Osteoblast (primary cell): Measurements from ENCODE around the gene RIPOR1. TPM values are rescaled to one million over a fixed set of nuclear protein-coding genes. Genes with fewer than 3 reads are reported as not detected.
A peak's percentile ranks its signal among the peaks of the same experiment; 100 is the strongest.
"Not testable (repeated sequence)": the region's sequence is repeated elsewhere in the genome, so short reads cannot be mapped to it uniquely, and the experiment has no call there.

ENCODE experiments used
- DNase-seq: peaks from one replicate; pipeline ENCODE4 v3.0.0; 2011; ENCODE audit warnings: low spot score, mixed read lengths; ENCODE audit not compliant: insufficient read length; ENCODE audit errors: missing footprints
- H2AFZ ChIP-seq: 2 replicates; pipeline ENCODE4 v1.6.0; 2011; ENCODE audit warnings: mild to moderate bottlenecking, low read length
- H3K27ac ChIP-seq: 2 replicates; pipeline ENCODE4 v1.5.1; 2011; ENCODE audit warnings: mild to moderate bottlenecking, low read depth, low read length, moderate library complexity
- H3K27me3 ChIP-seq: 2 replicates; pipeline ENCODE4 v1.6.0; 2012; ENCODE audit warnings: mild to moderate bottlenecking, control low read depth, inconsistent platforms, low read length, moderate library complexity; ENCODE audit not compliant: insufficient read depth
- H3K36me3 ChIP-seq: 2 replicates; pipeline ENCODE4 v1.5.1; 2011; ENCODE audit warnings: mild to moderate bottlenecking, low read length, control low read depth, moderate library complexity; ENCODE audit not compliant: insufficient read depth
- H3K4me1 ChIP-seq: 2 replicates; pipeline ENCODE4 v1.5.1; 2011; ENCODE audit warnings: mild to moderate bottlenecking, low read length, control low read depth, moderate library complexity; ENCODE audit not compliant: insufficient read depth
- H3K4me2 ChIP-seq: 2 replicates; pipeline ENCODE4 v1.6.0; 2011; ENCODE audit warnings: mild to moderate bottlenecking, low read length; ENCODE audit not compliant: insufficient read depth
- H3K4me3 ChIP-seq: fragments of 200-600 bp; sonication (generic); 3 replicates; pipeline ENCODE4 v1.5.1; 2012; ENCODE audit warnings: mild to moderate bottlenecking, low read length, inconsistent platforms; ENCODE audit not compliant: insufficient read depth
- H3K79me2 ChIP-seq: 2 replicates; pipeline ENCODE4 v1.6.0; 2012; ENCODE audit warnings: mild to moderate bottlenecking, low read length, control low read depth, inconsistent platforms; ENCODE audit not compliant: insufficient read depth
- H3K9me3 ChIP-seq: 2 replicates; pipeline ENCODE4 v1.5.1; 2011; ENCODE audit warnings: low read depth, low read length, control low read depth
- H4K20me1 ChIP-seq: 2 replicates; pipeline ENCODE4 v1.6.0; 2012; ENCODE audit warnings: mild to moderate bottlenecking, low read length, control low read depth; ENCODE audit not compliant: insufficient read depth
- CTCF ChIP-seq: IDR thresholded peaks from 2 replicates; pipeline ENCODE4 v1.5.1; 2011; ENCODE audit warnings: mild to moderate bottlenecking, low read depth, low read length, moderate library complexity; ENCODE audit errors: extremely low read depth
- total RNA-seq: library from RNA; depleted of rRNA; stranded (reverse); fragments of >200 nt; gene quantifications from 2 replicates; pipeline ENCODE4 v1.2.3, GENCODE V29; 2012

The RIPOR1 gene
- total RNA-seq, 1 donor, result 36.6 TPM

- no peak for TF ChIP-seq CTCF
- Histone ChIP-seq H3K36me3 (peaks cover 6% of the 10 kb centered on the region), H3K4me2 (peak overlapping the region; percentile 91), H2AFZ (peak overlapping the region; percentile 40), H4K20me1 (peaks cover 44% of the 10 kb centered on the region), H3K79me2 (peaks cover 60% of the 10 kb centered on the region), H3K4me1 (peaks cover 27% of the 10 kb centered on the region), H3K27ac (peak overlapping the region; percentile 70), H3K9me3 (no peaks in the 10 kb centered on the region), H3K4me3 (peak overlapping the region; percentile 95), H3K27me3 (no peaks in the 10 kb centered on the region)
- DNase-seq, result peak; percentile 100
These were observed 1.6 kb downstream of the RIPOR1 start for GRCh38 chr16:67530013-67530939.

GRCh38 chr16:67531247-67531646, 2.6 kb downstream of the RIPOR1 start:
- H3K27ac ChIP-seq, result peak overlapping the region; percentile 70
- H4K20me1 ChIP-seq, result peaks cover 53% of the 10 kb centered on the region
- peaks cover 6% of the 10 kb centered on the region for H3K36me3 ChIP-seq
- no peak for TF ChIP-seq CTCF
- peaks cover 21% of the 10 kb centered on the region for H3K4me1 ChIP-seq
- H3K27me3 ChIP-seq, result no peaks in the 10 kb centered on the region
- peak overlapping the region; percentile 95 for H3K4me3 ChIP-seq
- H2AFZ ChIP-seq, result no peak overlapping the region
- peak overlapping the region; percentile 91 for H3K4me2 ChIP-seq
- H3K79me2 ChIP-seq, result peaks cover 69% of the 10 kb centered on the region
- no peaks in the 10 kb centered on the region for H3K9me3 ChIP-seq
- DNase-seq, result peak; percentile 15

GRCh38 chr16:67533024-67533560, 4.5 kb downstream of the RIPOR1 start:
- peaks cover 68% of the 10 kb centered on the region for H4K20me1 ChIP-seq
- H2AFZ ChIP-seq, result no peak overlapping the region
- H3K9me3 ChIP-seq, result no peaks in the 10 kb centered on the region
- TF ChIP-seq CTCF, result no peak
- H3K4me3 ChIP-seq, result no peak overlapping the region
- peak; percentile 69 for DNase-seq
- H3K36me3 ChIP-seq, result peaks cover 6% of the 10 kb centered on the region
- H3K79me2 ChIP-seq, result peaks cover 87% of the 10 kb centered on the region
- H3K27ac ChIP-seq, result no peak overlapping the region
- peaks cover 26% of the 10 kb centered on the region for H3K4me1 ChIP-seq
- H3K4me2 ChIP-seq, result no peak overlapping the region
- no peaks in the 10 kb centered on the region for H3K27me3 ChIP-seq

GRCh38 chr16:67533987-67534386, 5.4 kb downstream of the RIPOR1 start:
- not testable (repeated sequence) for H2AFZ ChIP-seq, DNase-seq, H3K27ac ChIP-seq, H3K27me3 ChIP-seq, H3K4me2 ChIP-seq, H3K9me3 ChIP-seq, H3K4me3 ChIP-seq
- Histone ChIP-seq H3K79me2 (peaks cover 96% of the 10 kb centered on the region), H3K4me1 (peaks cover 34% of the 10 kb centered on the region), H3K36me3 (peaks cover 12% of the 10 kb centered on the region), H4K20me1 (peaks cover 77% of the 10 kb centered on the region)
